K562 (cell line): ENCODE results near the gene PPM1H. TPM values are rescaled to one million over a fixed set of nuclear protein-coding genes. Genes with fewer than 3 reads are reported as not detected.

Source experiments
- ATAC-seq: fragments of 200-7000 bp; cut with Tn5 transposase; 3 replicates; pipeline ENCODE4 v1.9.1; 2020; ENCODE audit warnings: moderate library complexity
- BruUV-seq: library from RNA; stranded (reverse); fragments of 400-500 nt; replicated peaks from 2 replicates; lab custom pipeline; 2021; lab: Mats Ljungman, UMichigan
- CTCF ChIA-PET: fragments of 300-600 bp; formaldehyde crosslinking; extraction: SDS; loops from one replicate; lab custom pipeline; 2021; ENCODE audit warnings: low intra/inter-chr PET ratio; lab: Yijun Ruan, JAX
- POLR2A ChIA-PET: fragments of 300-600, 350-650 bp; sonication (Branson Sonifier 250); formaldehyde crosslinking; extraction: SDS; loops from one replicate; lab custom pipeline; 2021; ENCODE audit warnings: antibody characterized with exemption, inconsistent platforms; lab: Yijun Ruan, JAX
- DNase-seq, 4 experiments: peaks; one replicate each; pipeline versions ENCODE4 v3.0.0 to v3.0.0-alpha.2; 2011 to 2018; ENCODE audit warnings: low spot score in 3 of 4, mixed read lengths in 3 of 4; ENCODE audit errors: extremely low read depth in 1 of 4
- FAIRE-seq: peaks from 2 replicates; lab custom pipeline; 2011; peaks lifted over from hg19 to GRCh38; lab: Jason Lieb, UNC
- H2AFZ ChIP-seq: 2 replicates; pipeline ENCODE4 v1.6.0; 2011; ENCODE audit warnings: low read depth, low read length, control low read depth, inconsistent platforms
- H3K27ac ChIP-seq: fragments of 200-600 bp; 3 replicates; pipeline ENCODE4 v1.8.0; 2011; ENCODE audit warnings: low read depth, mild to moderate bottlenecking, control low read depth, inconsistent platforms, low read length, moderate library complexity, mixed read lengths; ENCODE audit errors: extremely low read depth
- H3K27me3 ChIP-seq, 2 experiments: fragments of 300-600 bp in 1 of 2; 2 replicates in 1 of 2; 3 replicates in 1 of 2; pipeline versions ENCODE4 v1.6.0 to v1.8.0; 2011; ENCODE audit warnings: inconsistent platforms in 2 of 2, low read length in 2 of 2, mild to moderate bottlenecking in 1 of 2, mixed read lengths in 1 of 2, moderate library complexity in 1 of 2; ENCODE audit not compliant: control insufficient read depth in 2 of 2, insufficient read depth in 2 of 2
- H3K36me3 ChIP-seq: fragments of 300-600 bp; 3 replicates; pipeline ENCODE4 v1.8.0; 2011; ENCODE audit warnings: mild to moderate bottlenecking, low read length, inconsistent platforms; ENCODE audit not compliant: control insufficient read depth, insufficient read depth
- H3K4me1 ChIP-seq, 2 experiments: fragments of 200-600 bp in 1 of 2; replicated peaks in 1 of 2; 2 replicates in 1 of 2; 3 replicates in 1 of 2; pipeline versions ENCODE4 v1.5.1 to v1.8.0; 2011; ENCODE audit warnings: inconsistent platforms in 2 of 2, low read length in 2 of 2, mild to moderate bottlenecking in 1 of 2, mixed read lengths in 1 of 2, moderate library complexity in 1 of 2; ENCODE audit not compliant: control insufficient read depth in 2 of 2, insufficient read depth in 2 of 2
- H3K4me2 ChIP-seq: 2 replicates; pipeline ENCODE4 v1.6.1; 2011; ENCODE audit warnings: low read length, control low read depth, inconsistent platforms, mixed read lengths; ENCODE audit not compliant: insufficient read depth
- H3K4me3 ChIP-seq: fragments of 200-600 bp; sonication (generic), shearing (Covaris generic); 2 replicates; pipeline ENCODE4 v1.5.1; 2016; ENCODE audit warnings: control low read depth, inconsistent platforms
- H3K79me2 ChIP-seq: fragments of 200-600 bp; 3 replicates; pipeline ENCODE4 v1.8.0; 2011; ENCODE audit warnings: low read length, inconsistent platforms; ENCODE audit not compliant: control insufficient read depth, insufficient read depth
- H3K9ac ChIP-seq, 2 experiments: 2 replicates each; pipeline versions ENCODE4 v1.6.0 to v1.6.1; 2011; ENCODE audit warnings: low read depth in 2 of 2, low read length in 2 of 2, control low read depth in 1 of 2, inconsistent platforms in 1 of 2, mild to moderate bottlenecking in 1 of 2, mixed read lengths in 1 of 2; ENCODE audit not compliant: insufficient read depth in 1 of 2
- H3K9me1 ChIP-seq: one replicate; pipeline ENCODE4 v1.6.0; 2011; ENCODE audit warnings: inconsistent platforms, mild to moderate bottlenecking, low read length, moderate library complexity; ENCODE audit not compliant: control insufficient read depth, insufficient read depth
- H3K9me3 ChIP-seq: replicated peaks from 2 replicates; pipeline ENCODE4 v1.5.1; 2011; ENCODE audit warnings: low read depth, low read length, inconsistent platforms; ENCODE audit not compliant: control insufficient read depth, insufficient read depth
- H4K20me1 ChIP-seq: replicated peaks from 2 replicates; pipeline ENCODE4 v1.6.1; 2011; ENCODE audit warnings: low read length, inconsistent platforms, mixed read lengths; ENCODE audit not compliant: control insufficient read depth, insufficient read depth
- ARNT ChIP-seq, 2 experiments: fragments of 450-650 bp; IDR thresholded peaks; 2 replicates each; pipeline ENCODE4 v1.6.1; 2016; ENCODE audit warnings: mild to moderate bottlenecking in 1 of 2
- ATF1 ChIP-seq, 2 experiments: fragments of 450-650 bp in 1 of 2; IDR thresholded peaks; 2 replicates each; pipeline ENCODE4 v1.6.1; 2016; ENCODE audit warnings: missing compliant biosample characterization in 1 of 2, missing genetic modification characterization in 1 of 2
- FOXA3 ChIP-seq, 2 experiments: fragments of 450-650 bp in 1 of 2; sonication (generic) in 1 of 2; formaldehyde crosslinking; IDR thresholded peaks in 1 of 2; conservative IDR thresholded peaks in 1 of 2; 2 replicates each; pipeline versions ENCODE4 v1.4.0 to v1.8.0; 2020 to 2022; ENCODE audit warnings: mild to moderate bottlenecking in 2 of 2, missing genetic modification reagents in 1 of 2
- HNRNPK ChIP-seq: fragments of 200-400 bp; formaldehyde crosslinking; IDR thresholded peaks from one replicate; pipeline ENCODE4 v1.6.1; 2018; ENCODE audit warnings: mild to moderate bottlenecking, low read depth, low read length; ENCODE audit not compliant: poor library complexity, severe bottlenecking
- HNRNPLL ChIP-seq: fragments of 200-400 bp; formaldehyde crosslinking; IDR thresholded peaks from 2 replicates; pipeline ENCODE4 v1.6.1; 2017; ENCODE audit warnings: low read length, low read depth, mild to moderate bottlenecking; ENCODE audit not compliant: poor library complexity, severe bottlenecking
- MEF2A ChIP-seq: IDR thresholded peaks from 2 replicates; pipeline ENCODE4 v1.6.1; 2011; ENCODE audit warnings: low read depth, mild to moderate bottlenecking, low read length, moderate library complexity; ENCODE audit not compliant: control insufficient read depth
- NELFE ChIP-seq: IDR thresholded peaks from 2 replicates; pipeline ENCODE4 v1.6.1; 2011; ENCODE audit warnings: mild to moderate bottlenecking; ENCODE audit not compliant: insufficient read depth, insufficient read length
- SIX5 ChIP-seq, 2 experiments: IDR thresholded peaks; 2 replicates each; pipeline ENCODE4 v1.6.1; 2011; ENCODE audit warnings: low read length in 2 of 2, borderline replicate concordance in 1 of 2, low read depth in 1 of 2, mild to moderate bottlenecking in 1 of 2, moderate library complexity in 1 of 2; ENCODE audit not compliant: insufficient read depth in 1 of 2
- SP1 ChIP-seq: sonication (generic); formaldehyde crosslinking; IDR thresholded peaks from 2 replicates; pipeline ENCODE4 v1.8.1; 2022; ENCODE audit warnings: mild to moderate bottlenecking, missing genetic modification reagents
- SRF ChIP-seq, 2 experiments: fragments of 250-450, 450-650 bp in 1 of 2; sonication (Bioruptor Pico) in 1 of 2; sonication (generic) in 1 of 2; formaldehyde crosslinking; IDR thresholded peaks; 2 replicates each; pipeline versions ENCODE4 v1.5.0 to v1.5.1; 2020 to 2022; ENCODE audit warnings: mild to moderate bottlenecking in 1 of 2, missing genetic modification reagents in 1 of 2
- TAL1 ChIP-seq: fragments of 450-650 bp; IDR thresholded peaks from 2 replicates; pipeline ENCODE4 v1.6.1; 2016; ENCODE audit warnings: mild to moderate bottlenecking
- TGIF2 ChIP-seq: sonication (generic); formaldehyde crosslinking; IDR thresholded peaks from 2 replicates; pipeline ENCODE4 v1.8.1; 2022; ENCODE audit warnings: mild to moderate bottlenecking, missing genetic modification reagents, moderate library complexity
- ZNF174 ChIP-seq: fragments of 250-450 bp; sonication (Bioruptor Pico); IDR thresholded peaks from 2 replicates; pipeline ENCODE4 v1.4.0; 2020; ENCODE audit warnings: mild to moderate bottlenecking
- ZNF217 ChIP-seq: sonication (generic); formaldehyde crosslinking; IDR thresholded peaks from 2 replicates; pipeline ENCODE4 v1.8.0; 2022; ENCODE audit warnings: mild to moderate bottlenecking, missing genetic modification reagents
- ZNF224 ChIP-seq: sonication (generic); formaldehyde crosslinking; IDR thresholded peaks from 2 replicates; pipeline ENCODE4 v1.8.0; 2022; ENCODE audit warnings: mild to moderate bottlenecking, missing genetic modification reagents
- ZNF707 ChIP-seq: fragments of 250-450 bp; sonication (Bioruptor Pico); conservative IDR thresholded peaks from 2 replicates; pipeline ENCODE4 v1.8.0; 2022; ENCODE audit warnings: inconsistent platforms, mild to moderate bottlenecking, moderate library complexity
- ZSCAN29 ChIP-seq: fragments of 450-650 bp; IDR thresholded peaks from 2 replicates; pipeline ENCODE4 v1.6.1; 2017
- WGBS: fragments of 100-300 bp; shearing (Covaris generic); methylation state at CpG from one replicate; pipeline ENCODE4 v1.1.6; 2016; ENCODE audit warnings: low coverage, mixed read lengths; ENCODE audit not compliant: insufficient coverage; ENCODE audit errors: missing lambda C conversion rate; 5-methylcytosine and 5-hydroxymethylcytosine counted together
- in situ Hi-C: fragments of 300-500 bp; cut with MboI; formaldehyde crosslinking; loops from 4 replicates; pipeline ENCODE4 v1.15.0; 2018; ENCODE audit warnings: inconsistent platforms, mixed read lengths
- intact Hi-C: fragments of 100-400 bp; cut with micrococcal nuclease; formaldehyde crosslinking; loops from 2 replicates; pipeline ENCODE4 v1.14.2; 2022
- polyA plus RNA-seq, 8 experiments: library from polyadenylated mRNA; depleted of rRNA in 4 of 8; stranded (reverse) in 5 of 8; unstranded in 3 of 8; fragments of >200 nt; fragmentation: Nextera tagmentation in 2 of 8; fragmentation: Illumina TruSeq in 1 of 8; extraction: Ambion mirVana in 2 of 8; extraction: Trizol in 1 of 8; gene quantifications; 2 replicates each; pipeline versions ENCODE4 v1.2.1 to v1.2.3, GENCODE V29; 2011 to 2014; ENCODE audit warnings: inconsistent platforms in 1 of 8, missing spikeins in 1 of 8
- total RNA-seq, 7 experiments: library from RNA; depleted of rRNA in 6 of 7; stranded (reverse); fragments of >200 nt in 6 of 7; fragmentation: Illumina TruSeq in 2 of 7; extraction: Trizol in 2 of 7; gene quantifications; 2 replicates each; pipeline versions ENCODE4 v1.2.1 to v1.2.3, GENCODE V29; 2011 to 2021; ENCODE audit warnings: low replicate concordance in 1 of 7
- TF ChIP-seq, protein P1 (sequence below): sonication (generic); formaldehyde crosslinking; IDR thresholded peaks from 2 replicates; pipeline ENCODE4 v1.8.0; 2023; ENCODE audit warnings: mild to moderate bottlenecking, missing genetic modification reagents
- TF ChIP-seq, protein P2 (sequence below): fragments of 450-650 bp; formaldehyde crosslinking; IDR thresholded peaks from 2 replicates; pipeline ENCODE4 v1.4.0; 2020; ENCODE audit warnings: mild to moderate bottlenecking, moderate library complexity
- TF ChIP-seq, protein P3 (sequence below): conservative IDR thresholded peaks from 2 replicates; pipeline ENCODE4 v1.6.1; 2011; ENCODE audit warnings: low read depth, mild to moderate bottlenecking, low read length; ENCODE audit not compliant: control insufficient read depth

The PPM1H gene
- total and polyA plus RNA-seq, 9 of the 15 experiments (the other 6 are each of a cell fraction or from before 2014, with no cell fraction given): 5.3 to 29.3 (median 11.3) TPM

DNA sequence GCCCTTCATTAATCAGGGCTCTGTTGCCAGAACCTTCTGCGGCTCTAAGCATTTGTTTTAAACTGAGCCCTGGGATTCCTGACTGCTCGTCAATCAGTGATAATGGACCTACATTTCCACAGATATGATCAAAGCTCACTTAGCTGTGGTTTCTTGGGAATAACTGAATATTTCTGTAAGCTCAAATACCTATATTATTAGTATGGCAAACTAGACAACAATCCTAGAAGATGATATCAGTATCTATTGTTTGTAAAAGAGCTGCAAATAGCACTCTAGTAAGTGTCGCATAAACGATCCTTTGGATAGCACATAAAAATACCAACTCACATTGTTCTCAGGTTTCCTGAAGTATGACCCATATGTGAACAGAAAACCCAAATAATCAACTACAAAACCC, 150.4 kb downstream of the PPM1H start:
- no peak for DNase-seq
- Histone ChIP-seq H4K20me1 (no peaks in the 10 kb centered on the region), H3K4me2 (no peak overlapping the region), H3K9me1 (no peaks in the 10 kb centered on the region), H3K36me3 (peaks cover 12% of the 10 kb centered on the region; the same call in 1 of the 3 replicates), H3K9ac (no peak overlapping the region), H3K9me3 (no peaks in the 10 kb centered on the region), H3K27me3 (peaks cover 0 to 4% of the 10 kb centered on the region in 2 experiments; a peak in 1 of 5 replicates), H3K4me1 (no peaks in the 10 kb centered on the region; a peak in 3 of 5 replicates), H3K27ac (no peak overlapping the region), H2AFZ (no peak overlapping the region), H3K79me2 (no peaks in the 10 kb centered on the region), H3K4me3 (no peak overlapping the region)
- TF ChIP-seq HNRNPLL (no peak), TAL1 (no peak), HNRNPK (no peak), NELFE (no peak), FOXA3 (CRISPR knock-in tag; conservative IDR thresholded peaks at IDR 0.05 in 1 of 2, IDR thresholded peaks at IDR 0.05 in 1 of 2) (no peak), ZSCAN29 (no peak), ZNF174 (CRISPR knock-in tag) (no peak), SP1 (no peak), SIX5 (IDR thresholded peaks at IDR 0.05; ENCODE audit: borderline replicate concordance in 1 of 2, insufficient read depth in 1 of 2, low read depth in 1 of 2, low read length in 2 of 2) (no peak), ZNF707 (CRISPR knock-in tag) (no peak), ARNT (IDR thresholded peaks at IDR 0.05) (no peak), ZNF224 (no peak), ATF1 (CRISPR knock-in tag; IDR thresholded peaks at IDR 0.05) (no peak), ATF1 (tag; IDR thresholded peaks at IDR 0.05) (no peak), TGIF2 (CRISPR knock-in tag) (no peak), MEF2A (no peak), ZNF217 (CRISPR knock-in tag) (no peak), SRF (CRISPR knock-in tag; IDR thresholded peaks at IDR 0.05) (no peak)
- TF ChIP-seq, protein P1, sequence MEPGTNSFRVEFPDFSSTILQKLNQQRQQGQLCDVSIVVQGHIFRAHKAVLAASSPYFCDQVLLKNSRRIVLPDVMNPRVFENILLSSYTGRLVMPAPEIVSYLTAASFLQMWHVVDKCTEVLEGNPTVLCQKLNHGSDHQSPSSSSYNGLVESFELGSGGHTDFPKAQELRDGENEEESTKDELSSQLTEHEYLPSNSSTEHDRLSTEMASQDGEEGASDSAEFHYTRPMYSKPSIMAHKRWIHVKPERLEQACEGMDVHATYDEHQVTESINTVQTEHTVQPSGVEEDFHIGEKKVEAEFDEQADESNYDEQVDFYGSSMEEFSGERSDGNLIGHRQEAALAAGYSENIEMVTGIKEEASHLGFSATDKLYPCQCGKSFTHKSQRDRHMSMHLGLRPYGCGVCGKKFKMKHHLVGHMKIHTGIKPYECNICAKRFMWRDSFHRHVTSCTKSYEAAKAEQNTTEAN (CRISPR knock-in tag): no peak
- TF ChIP-seq, protein P2, sequence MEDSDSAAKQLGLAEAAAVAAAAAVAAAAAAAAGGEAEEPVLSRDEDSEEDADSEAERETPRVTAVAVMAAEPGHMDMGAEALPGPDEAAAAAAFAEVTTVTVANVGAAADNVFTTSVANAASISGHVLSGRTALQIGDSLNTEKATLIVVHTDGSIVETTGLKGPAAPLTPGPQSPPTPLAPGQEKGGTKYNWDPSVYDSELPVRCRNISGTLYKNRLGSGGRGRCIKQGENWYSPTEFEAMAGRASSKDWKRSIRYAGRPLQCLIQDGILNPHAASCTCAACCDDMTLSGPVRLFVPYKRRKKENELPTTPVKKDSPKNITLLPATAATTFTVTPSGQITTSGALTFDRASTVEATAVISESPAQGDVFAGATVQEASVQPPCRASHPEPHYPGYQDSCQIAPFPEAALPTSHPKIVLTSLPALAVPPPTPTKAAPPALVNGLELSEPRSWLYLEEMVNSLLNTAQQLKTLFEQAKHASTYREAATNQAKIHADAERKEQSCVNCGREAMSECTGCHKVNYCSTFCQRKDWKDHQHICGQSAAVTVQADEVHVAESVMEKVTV: no peak
- TF ChIP-seq, protein P3, sequence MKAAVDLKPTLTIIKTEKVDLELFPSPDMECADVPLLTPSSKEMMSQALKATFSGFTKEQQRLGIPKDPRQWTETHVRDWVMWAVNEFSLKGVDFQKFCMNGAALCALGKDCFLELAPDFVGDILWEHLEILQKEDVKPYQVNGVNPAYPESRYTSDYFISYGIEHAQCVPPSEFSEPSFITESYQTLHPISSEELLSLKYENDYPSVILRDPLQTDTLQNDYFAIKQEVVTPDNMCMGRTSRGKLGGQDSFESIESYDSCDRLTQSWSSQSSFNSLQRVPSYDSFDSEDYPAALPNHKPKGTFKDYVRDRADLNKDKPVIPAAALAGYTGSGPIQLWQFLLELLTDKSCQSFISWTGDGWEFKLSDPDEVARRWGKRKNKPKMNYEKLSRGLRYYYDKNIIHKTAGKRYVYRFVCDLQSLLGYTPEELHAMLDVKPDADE: no peak
- ChIA-PET CTCF (no interaction called here), POLR2A (interaction anchor here (1.0 to 1.4 kb wide), 2 partner anchors 13 to 46 kb away, joined by 3 to 4 read pairs; no protein-coding TSS in a partner anchor)
- ATAC-seq: no peak
- intact Hi-C loops (no loop called here), in situ Hi-C loops (no loop called here)
- no TSS peak for BruUV-seq
- 62% methylated on average over 4 of the region's 4 CpGs for WGBS
- no peak for FAIRE-seq
